GM19328 (cell line): ENCODE data around the gene TLCD2.
"Not testable (repeated sequence)": the region's sequence is repeated elsewhere in the genome, so short reads cannot be mapped to it uniquely, and the experiment has no call there.

Experiments
- ATAC-seq: cut with Tn5 transposase; IDR thresholded peaks from one replicate; pipeline ENCODE4 v1.9.1; 2021; ENCODE audit warnings: mild to moderate bottlenecking, moderate library complexity; ENCODE audit not compliant: unreplicated experiment

The TLCD2 gene

DNA sequence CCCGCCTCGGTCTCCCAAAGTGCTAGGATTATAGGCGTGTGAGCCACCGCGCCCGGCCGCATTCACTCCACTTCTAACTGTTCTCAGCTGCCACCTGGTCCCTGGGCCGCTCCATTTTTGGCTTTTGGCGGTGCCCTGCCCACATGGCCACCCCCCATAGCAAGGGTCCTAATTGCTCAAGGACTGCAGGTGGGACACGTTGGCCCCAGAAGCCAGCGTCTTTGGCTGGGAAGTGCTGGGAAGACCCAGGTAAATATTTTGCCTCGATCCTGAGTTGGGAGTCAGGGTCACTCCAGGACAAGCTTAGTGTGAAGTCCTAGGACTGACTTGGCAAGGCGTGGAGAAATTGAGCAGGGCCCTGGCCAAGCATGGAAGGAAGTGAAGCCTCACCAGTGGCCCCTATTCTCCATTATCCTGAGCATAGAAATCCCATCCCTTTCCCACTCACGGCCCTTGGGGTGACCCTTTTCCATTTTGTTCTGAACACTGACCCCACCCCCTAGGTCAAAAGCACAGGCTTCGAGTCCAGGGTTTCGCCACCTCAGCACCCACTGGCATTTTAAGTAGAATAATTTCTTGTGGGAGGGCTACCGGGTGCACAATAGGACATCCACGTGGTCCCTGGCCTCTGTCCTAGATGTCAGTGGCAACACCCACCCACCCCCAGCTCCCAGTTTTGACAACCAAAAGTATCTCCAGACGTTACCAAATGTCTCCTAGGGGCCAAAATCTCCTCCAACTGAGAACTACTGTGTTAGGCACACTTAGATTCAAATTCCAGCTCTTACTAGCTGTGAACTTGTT is 8.4 kb upstream of the TLCD2 start:
- no peak for ATAC-seq

DNA sequence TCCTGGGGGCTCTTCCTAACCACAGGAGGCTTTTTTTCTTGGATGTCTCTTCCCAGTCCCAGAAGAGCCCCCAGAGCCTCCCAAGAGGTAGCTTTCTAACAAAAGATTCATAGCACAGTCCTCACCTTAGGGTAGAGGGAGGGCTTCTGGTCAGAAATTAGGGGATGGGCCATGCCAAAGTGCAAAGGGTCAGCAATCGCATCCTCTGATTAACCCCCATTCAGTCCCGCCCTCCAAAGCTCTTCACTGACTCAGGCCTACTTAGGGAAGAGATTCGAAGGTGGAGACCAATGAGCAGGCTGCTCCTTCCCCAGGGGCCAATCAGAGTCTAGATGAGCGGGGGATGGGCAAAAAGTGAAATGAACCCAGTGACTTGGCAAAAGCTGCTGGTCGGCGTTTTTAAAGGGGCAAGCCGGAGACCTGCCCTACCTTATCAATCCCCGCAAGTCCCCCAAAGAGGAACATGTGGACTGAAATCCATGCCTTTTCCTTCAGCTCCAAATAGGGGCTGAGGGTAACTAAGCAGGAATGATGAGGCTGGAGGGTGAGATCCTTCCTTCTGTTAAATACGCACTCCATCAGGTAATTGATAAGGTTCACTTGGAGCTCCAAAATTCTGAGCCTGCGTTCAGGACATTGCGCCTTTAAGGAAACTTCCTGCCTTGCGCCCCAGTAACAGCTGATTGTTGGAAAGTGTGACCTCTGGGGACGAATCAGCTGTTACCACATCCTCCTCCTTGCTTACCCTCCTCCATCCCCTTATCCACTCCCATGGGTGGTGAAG is 6.9 kb upstream of the TLCD2 start:
- peak; percentile 28 for ATAC-seq

DNA sequence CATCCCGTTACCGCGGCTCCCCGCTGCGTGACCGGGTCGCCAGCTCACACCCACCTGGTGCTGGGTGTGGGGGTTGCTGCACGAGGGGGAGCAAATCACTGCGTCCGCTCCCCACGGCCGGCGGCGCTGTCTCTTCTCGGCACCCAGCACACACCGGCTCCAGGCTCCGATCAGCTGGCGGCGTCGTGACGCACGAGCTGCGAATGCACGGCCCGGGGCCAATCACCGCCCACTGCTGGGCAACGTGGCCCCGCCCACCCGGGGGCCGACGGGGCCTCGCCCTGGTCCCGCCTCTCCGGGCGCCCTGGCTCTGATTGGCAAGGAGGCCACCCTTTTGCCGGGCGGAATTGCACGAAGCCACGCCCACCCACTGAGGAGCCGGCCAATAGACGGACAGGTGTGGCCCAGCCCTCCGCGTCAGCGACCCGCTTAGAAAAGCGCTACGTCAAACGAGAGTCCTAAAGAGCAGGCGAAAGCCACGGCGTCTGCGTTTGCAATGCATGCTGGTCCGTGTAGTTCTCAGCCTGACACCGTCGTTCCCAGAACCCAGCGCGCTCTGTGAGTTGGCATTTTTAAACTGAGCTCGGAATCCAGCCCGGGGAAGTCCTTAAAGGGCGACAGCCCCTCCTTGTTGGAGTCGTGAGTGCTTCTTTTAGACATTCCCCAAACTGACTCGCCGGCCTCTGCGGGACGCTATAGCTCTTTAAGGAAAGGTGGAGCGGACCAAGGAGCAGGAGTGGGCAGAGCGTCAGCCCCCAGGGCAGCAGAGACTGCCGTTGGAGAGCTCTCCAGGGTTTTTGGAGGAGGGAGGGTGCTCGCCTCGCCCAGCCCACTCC is 6.1 kb upstream of the TLCD2 start:
- ATAC-seq, result peak; percentile 71

DNA sequence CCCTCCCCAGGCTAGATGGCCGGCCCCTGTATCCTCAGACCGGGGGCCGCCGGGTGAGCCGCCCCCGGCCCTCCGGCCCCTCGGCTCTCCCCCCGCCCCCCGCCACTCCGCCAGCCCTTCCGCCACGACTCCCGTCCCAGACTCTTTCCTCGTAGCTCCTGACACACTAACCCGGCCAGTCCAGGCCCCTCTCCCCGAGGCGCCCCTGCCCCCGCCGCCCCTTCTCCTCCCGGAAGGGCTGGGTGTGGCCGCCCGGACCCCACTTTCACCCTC is 5.6 kb upstream of the TLCD2 start:
- ATAC-seq, result no peak

DNA sequence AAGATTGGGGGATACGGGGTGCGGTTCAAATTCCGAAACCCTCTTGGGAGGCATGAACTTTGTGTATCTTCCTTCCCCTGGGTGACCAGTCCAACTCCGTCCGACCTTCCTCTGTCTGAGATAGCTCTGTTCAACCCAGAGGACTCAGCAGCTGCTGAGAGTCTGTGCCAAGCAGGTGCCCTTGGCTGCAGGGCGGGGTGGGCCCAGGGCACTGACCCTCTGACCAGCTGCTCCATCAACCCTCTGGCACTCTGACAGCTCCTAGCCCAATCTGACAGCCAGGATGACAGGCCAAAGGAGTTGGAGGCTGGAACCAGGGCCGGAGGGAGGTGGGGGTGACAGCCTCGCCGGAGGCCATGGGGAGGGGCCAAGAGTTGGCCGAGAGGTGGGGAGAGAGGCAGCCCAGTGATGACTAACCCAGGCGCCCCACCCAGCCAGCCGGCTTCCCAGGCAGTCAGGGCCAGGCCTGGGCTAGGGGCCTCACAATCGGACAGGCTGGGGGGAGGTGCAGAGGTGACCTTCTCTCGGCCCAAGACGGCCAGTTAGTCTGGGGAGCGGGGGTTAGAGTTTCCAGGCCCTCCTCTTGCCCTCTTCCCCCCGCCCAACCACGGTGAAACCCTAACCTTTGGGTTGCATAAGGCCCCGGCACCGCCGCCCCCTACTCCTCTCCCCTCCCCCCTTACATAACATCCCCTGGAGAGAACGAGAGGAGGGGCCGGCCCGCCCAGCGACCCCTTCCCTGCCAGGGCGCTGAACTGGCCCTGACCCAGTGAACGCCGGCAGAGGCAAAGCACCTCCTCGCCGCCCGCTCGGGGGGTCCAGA is 5.0 kb upstream of the TLCD2 start:
- ATAC-seq, result no peak

DNA sequence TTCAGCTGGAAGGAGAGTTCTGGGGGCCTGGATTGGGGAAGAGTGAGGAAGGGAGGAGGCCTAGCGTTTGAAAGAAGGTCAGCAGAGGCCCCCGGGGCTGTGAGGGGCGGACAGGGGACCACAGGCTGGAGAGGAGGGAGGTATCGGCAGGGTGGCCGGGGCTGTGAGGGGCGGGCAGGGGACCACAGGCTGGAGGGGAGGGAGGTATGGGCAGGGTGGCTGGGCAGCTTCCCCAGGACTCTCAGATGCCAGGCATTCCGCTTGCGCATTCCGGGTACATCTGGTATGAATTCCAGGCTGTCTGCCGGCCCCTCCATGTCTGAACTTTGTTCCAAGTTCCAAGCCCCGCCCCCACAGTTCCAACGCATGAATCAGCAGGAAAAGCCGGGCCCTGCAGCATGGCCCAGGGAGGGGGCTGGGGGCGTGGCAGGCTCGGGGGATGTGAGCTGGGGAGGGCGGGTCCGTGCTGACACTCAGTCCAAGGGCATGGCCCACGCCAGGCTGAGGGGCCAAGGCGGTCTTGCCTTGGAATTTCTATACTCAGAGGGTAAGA is 4.3 kb upstream of the TLCD2 start:
- ATAC-seq, result no peak

DNA sequence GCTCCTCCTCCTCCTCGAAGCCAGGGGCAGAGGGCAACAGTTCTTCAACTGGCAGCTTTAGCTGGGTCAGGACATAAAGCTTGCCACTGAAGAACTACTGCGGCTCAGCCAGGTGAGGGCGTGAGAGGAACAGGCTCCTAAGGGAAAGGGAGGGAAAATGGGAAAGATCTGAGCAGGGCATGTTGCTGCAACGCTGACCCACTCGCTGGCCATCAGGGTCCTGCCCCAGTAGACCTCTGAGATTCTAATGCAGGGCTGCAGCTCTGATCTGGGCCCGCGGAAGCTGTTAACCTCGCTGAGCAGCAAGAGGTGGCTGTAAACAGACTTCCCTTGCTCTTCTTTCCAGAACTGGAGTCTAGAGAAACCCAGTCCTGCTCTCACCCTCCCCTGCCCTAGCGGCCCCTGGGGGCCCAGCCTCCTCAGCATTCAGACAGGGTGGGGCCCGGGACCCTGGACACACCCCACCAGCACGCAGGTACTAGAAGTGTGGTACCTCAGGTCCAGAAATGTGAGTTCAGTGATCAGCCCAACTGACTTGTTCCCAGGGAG is 3.8 kb upstream of the TLCD2 start:
- no peak for ATAC-seq

DNA sequence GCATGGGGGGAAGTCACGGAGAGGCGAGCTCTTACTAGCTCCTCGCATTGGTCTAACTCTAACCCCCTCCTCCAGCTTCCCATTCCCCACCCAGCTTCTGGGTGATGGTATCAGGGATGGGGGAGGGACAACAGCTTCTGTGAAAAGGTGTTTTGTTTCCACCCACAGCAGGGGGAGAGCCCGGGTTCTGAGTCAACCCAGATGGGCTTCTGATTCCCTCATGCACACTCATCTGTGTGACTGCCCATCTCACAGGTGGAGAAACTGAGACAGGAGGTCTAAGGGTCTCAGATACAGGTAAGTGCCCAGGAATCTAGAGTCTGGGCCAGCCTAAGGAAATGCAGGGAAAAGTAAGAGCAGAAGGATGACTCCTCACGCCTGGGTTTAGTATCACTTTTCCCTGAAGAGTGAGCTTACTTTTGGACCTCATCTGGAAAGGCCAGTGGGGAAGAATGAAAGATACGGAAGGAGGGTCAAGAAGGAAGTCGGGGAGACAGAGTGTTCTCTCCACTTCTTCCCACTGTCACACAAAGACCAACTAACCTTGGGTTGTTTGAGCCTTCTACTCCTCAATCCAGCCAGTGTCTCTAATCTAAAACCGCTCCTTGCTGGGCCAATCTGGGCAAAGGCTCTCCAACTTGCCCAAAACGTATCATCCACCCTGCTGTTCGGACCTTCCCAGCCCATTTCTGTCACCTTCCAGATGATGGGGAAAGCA is 3.1 kb upstream of the TLCD2 start:
- ATAC-seq, result no peak

DNA sequence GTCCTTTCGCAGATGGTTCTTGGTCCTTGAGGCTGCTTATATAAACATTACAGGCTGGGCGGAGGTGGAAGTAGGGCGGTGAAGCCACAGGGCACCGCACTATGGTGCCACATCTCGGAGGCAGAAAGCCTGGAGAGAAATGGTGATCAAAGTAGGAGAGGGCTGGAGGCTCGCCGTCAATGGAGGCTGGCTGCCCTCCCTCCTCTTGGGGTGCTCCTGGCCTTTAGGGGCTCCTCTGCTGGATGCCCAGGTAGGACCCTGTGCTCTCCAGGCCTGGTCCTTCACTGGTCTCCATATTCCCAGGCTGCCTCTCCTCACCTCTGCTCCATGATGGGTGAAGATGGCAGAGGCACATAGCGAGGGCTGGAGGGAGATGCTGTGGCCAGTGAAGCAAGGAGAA is 2.1 kb upstream of the TLCD2 start:
- ATAC-seq, result no peak

DNA sequence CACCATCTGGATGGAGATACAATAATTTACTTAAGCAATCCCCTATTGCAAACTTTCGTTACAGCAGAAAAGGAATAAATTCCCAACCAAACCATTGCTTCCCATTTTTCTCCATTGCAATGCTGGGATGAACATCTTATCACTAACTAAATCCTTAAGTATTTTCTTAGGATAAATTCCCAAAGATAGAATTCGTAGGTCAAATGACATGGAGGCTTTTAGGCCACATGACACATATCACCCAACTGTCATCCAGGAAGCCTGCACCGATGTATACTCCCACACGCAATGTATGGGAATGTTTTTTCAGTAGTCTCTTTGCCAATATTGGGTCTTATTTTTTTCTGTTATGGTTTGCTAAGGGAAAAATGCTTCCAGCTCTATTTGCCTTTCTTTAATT is 1.6 kb upstream of the TLCD2 start:
- no peak for ATAC-seq

DNA sequence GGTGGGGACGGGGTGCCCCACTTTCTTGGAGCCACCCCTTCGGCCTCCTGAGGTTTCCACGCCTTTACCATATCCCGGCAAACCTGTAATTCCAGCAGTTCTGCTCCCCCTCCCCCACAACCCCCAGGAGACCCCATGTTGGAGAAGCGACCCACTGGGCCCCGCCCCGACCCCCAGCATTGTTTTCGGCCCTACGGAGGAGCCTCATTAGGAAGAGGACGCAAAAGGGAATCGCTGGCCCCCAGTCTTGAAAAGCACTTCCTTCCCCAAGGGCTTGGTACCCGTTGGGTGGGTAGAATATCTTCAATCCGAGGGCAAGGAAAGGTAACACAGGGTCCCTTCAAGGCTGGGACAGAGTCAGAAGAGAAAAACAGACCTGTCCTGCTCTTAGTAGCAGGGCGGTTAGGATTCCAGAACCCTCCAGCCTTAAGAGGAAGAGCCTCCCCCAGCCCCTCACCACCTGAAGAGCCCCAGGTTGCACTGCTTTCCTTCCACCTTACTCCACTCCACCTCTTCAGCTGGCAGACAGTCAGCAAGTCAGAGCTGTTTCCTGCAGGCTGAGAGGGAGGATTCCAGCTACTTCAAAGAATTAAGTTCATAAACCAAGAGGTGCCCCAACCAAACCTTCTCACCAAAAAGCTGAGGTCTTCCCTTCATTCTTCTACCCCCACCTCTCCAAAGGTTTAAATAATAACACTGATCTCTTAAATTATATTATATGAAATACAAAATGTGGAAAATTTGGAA is 803 bp upstream of the TLCD2 start:
- ATAC-seq, result no peak

DNA sequence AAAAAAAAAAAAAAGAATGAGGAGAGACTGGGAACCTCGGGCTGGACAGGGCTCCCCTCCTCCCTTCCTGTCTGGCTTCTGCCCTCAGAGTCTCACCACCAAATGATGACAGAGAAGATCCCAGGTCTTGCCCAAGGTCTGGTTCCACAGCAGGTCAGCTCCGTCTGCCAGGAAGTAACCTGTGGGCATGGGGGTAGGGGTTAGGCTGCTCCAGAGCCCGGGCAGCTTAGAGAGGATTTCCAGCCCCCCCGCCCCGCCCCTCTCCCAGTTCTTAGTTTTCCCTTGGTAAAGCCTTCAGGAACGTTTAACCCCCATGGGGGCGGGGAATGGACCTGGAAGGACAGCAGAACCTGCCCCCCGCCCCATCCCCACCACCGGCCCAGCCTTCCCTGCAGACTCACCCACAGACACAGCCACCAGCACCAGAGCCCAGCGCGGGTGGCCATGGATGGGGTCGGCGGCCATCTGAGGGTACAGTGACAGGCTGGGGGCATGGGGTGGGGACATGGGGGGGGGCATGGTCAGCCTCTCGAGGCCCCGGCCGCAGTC is 700 bp downstream of the TLCD2 start:
- ATAC-seq, result no peak

DNA sequence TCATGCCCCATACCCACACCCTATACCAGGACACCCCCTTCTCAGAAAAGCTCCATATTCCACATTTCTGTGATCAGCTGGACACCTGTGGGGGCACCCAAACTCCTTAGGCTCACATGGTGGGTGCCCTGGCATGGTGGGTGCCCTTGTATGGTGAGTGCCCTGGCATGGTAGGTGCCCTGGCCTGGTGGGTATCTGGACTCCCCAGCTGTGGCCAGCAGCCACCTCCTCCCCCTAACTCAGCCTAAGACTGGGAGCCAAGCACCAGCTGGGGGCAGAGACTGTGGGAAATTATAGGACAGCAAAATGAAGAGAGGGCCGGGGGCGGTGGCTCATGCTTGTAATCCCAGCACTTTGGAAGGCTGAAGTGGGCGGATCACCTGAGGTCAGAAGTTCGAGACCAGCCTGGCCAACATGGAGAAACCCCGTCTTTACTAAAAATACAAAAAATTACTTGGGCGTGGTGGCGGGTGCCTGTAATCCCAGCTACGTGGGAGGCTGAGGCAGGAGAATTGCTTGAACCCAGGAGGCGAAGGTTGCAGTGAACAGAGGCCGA is 1.3 kb downstream of the TLCD2 start:
- not testable (repeated sequence) for ATAC-seq

DNA sequence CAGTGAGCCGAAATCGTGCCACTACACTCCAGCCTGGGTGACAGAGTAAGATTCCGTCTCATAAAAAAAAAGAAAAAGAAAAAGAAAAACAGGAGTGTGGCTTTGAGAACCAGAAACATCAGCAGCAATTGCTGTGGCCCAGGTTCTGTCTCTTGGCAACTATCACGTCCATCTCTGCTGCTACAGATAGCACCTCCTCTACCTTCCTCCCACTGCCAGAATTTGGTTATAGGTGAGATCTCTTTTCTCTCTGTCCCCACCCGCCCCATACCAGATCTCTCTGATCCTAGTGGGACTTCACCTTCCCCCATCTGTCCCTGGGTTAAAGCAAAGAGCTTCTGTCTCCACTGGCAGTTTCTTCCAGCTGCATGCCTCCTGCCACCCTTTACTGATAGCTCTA is 3.1 kb downstream of the TLCD2 start:
- ATAC-seq, result no peak

DNA sequence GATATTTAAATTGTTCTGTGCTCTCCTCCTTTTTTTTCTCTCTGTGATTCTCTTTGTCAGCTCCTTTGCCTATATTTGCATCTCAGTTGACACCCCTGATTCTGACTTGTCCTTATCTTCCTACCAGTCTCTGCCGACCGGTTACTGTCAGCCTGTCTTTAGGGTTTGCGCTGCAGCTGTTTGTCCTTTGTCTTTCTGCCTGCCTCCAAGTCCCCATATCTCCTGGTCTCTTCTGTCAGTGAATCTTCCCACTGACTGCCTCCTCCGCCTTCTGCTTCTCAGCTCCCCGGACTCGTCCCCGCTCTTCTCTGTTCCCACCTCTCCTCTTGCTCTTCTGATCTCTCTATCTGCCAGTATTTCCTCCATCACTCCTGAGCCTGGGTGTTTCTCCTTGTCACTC is 5.2 kb downstream of the TLCD2 start:
- no peak for ATAC-seq

DNA sequence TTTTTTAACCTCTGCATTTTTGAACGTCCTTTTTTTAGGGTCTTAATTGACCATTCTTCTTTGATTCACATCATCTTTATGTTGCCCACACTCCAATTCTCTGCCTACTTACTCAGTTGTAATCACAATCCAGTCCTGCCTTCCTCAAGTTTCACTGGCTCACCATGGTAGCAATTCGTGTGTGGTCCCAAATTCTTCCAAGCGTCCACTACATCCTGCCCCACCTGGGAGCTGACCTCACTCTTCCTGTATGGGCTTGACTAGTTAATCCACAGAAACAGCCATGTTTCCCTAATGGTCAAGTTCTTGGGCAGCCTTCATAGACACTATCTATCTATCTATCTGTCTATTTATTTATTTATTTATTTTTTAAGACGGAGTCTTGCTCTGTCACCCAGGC is 7.1 kb downstream of the TLCD2 start:
- no peak for ATAC-seq

DNA sequence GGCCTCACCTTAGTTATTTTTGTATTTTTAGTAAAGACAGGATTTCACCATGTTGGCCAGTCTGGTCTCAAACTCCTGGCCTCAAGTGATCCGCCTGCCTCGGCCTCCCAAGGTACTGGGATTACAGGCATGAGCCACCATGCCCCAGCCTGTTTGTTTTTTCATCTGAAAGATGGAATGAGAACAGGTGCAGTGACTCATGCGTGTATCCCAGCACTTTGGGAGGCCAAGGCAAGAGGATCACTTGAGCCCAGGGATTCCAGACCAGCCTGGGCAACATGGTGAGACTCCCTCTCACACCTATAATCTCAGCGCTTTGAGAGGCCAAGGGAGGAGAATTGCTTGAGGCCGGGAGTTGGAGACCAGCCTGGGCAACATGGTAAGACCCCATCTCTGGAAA is 10.3 kb downstream of the TLCD2 start:
- ATAC-seq, result not testable (repeated sequence)

DNA sequence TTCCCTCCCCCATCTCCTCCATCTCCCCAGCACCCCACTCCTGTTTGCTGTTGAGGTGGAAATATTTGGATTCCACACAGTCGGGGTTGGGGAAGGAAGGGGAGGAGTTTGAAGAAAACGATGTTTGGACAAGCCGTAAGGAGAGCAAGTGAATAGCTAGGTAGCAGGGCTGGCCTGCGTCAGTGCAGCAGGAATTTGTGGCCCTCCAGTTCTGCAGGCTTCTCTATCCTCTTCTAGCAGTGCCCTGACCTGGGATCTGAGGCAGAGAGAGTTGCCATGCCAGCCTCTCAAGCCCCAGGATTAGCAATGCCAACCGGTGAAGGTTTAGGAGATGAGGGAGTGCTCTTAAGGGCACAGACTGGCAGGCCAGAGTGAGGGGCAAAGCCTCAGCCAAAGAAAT is 12.5 kb downstream of the TLCD2 start:
- no peak for ATAC-seq
